ENCODE results near the gene POR.

POR gene

GRCh38 chr7:75955331-75955955 is 40.5 kb downstream of the POR start:
- DNase-seq = no peak

GRCh38 chr7:75957021-75957736 is 42.2 kb downstream of the POR start:
- DNase-seq = no peak

GRCh38 chr7:75958802-75959543 is 44.0 kb downstream of the POR start:
- DNase-seq = no peak

- no peak for DNase-seq
Observed at GRCh38 chr7:75960372-75960771, 45.4 kb downstream of the POR start.

GRCh38 chr7:75961218-75961617 is 46.3 kb downstream of the POR start:
- no peak for DNase-seq

GRCh38 chr7:75962607-75963380 is 47.8 kb downstream of the POR start:
- no peak for DNase-seq

- DNase-seq = no peak
Observed at GRCh38 chr7:75963381-75963995, 48.5 kb downstream of the POR start.

GRCh38 chr7:75965617-75966016 is 50.7 kb downstream of the POR start:
- DNase-seq = no peak

- DNase-seq = no peak
Observed at GRCh38 chr7:75966190-75966961, 51.4 kb downstream of the POR start.

- DNase-seq = no peak
Observed at GRCh38 chr7:75967055-75967454, 52.1 kb downstream of the POR start.

- DNase-seq = no peak
Observed at GRCh38 chr7:75967487-75967997, 52.6 kb downstream of the POR start.

GRCh38 chr7:75968012-75968411 is 53.1 kb downstream of the POR start:
- no peak for DNase-seq

- DNase-seq = no peak
Observed at GRCh38 chr7:75968561-75969001, 53.6 kb downstream of the POR start.

- no peak for DNase-seq
Observed at GRCh38 chr7:75969182-75969581, 54.2 kb downstream of the POR start.

- DNase-seq = no peak
Observed at GRCh38 chr7:75969704-75970498, 54.9 kb downstream of the POR start.

- DNase-seq = no peak
Observed at GRCh38 chr7:75971309-75971960, 56.5 kb downstream of the POR start.

GRCh38 chr7:75971961-75972763 is 57.2 kb downstream of the POR start:
- DNase-seq = no peak

GRCh38 chr7:75977743-75978142 is 62.8 kb downstream of the POR start:
- DNase-seq = peak; percentile 87

GRCh38 chr7:75979759-75980429 is 64.9 kb downstream of the POR start:
- no peak for DNase-seq

All from left hindlimb (tissue), 1 donor.